ENCODE results near the gene SARDH. TPM values are rescaled to one million over a fixed set of nuclear protein-coding genes. Genes with fewer than 3 reads are reported as not detected.

Gene SARDH
- total and polyA plus RNA-seq, 11 donors, result 0.19 to 1.7 (median 0.69) TPM

GRCh38 chr9:133691191-133691590 lies 47.0 kb downstream of the SARDH start:
- TF ChIP-seq CTCF (IDR thresholded peaks at IDR 0.05), result no peak
- TF ChIP-seq POLR2A (IDR thresholded peaks at IDR 0.05), result no peak
- peaks cover 0 to 4% (median 0%) of the 10 kb centered on the region in 9 donors for H3K27me3 ChIP-seq
- intact Hi-C loops (cut with DNase I), result no loop called here
- 72 to 85% (median 84%) methylated on average over 3 to 4 of the region's 4 CpGs for WGBS, 4 donors
- DNase-seq, result peak in 3 of 5 donors; percentile 9 to 20 (median 18)
- no peak for ATAC-seq
- H3K9me3 ChIP-seq, result no peaks in the 10 kb centered on the region
- H3K4me3 ChIP-seq, result no peak overlapping the region
- no peak overlapping the region for H3K27ac ChIP-seq
- no peaks in the 10 kb centered on the region for H3K36me3 ChIP-seq
- peaks cover 0 to 6% (median 0%) of the 10 kb centered on the region in 12 donors for H3K4me1 ChIP-seq

GRCh38 chr9:133690081-133690561 lies 48.0 kb downstream of the SARDH start:
- Histone ChIP-seq H3K36me3 (no peaks in the 10 kb centered on the region), H3K9me3 (no peaks in the 10 kb centered on the region), H3K27ac (no peak overlapping the region), H3K4me1 (peaks cover 0 to 6% (median 0%) of the 10 kb centered on the region in 12 donors), H3K27me3 (peaks cover 0 to 4% (median 0%) of the 10 kb centered on the region in 9 donors), H3K4me3 (no peak overlapping the region)
- ATAC-seq (no peak), DNase-seq (peak in 3 of 5 donors; percentile 9 to 51 (median 13))
- TF ChIP-seq POLR2A (IDR thresholded peaks at IDR 0.05), result no peak
- no peak for TF ChIP-seq CTCF (IDR thresholded peaks at IDR 0.05)
- intact Hi-C loops (cut with DNase I), result no loop called here
- WGBS, 4 donors, result 83 to 94% (median 90%) methylated on average over 8 to 11 of the region's 11 CpGs

GRCh38 chr9:133689151-133689763 lies 48.9 kb downstream of the SARDH start:
- TF ChIP-seq CTCF (IDR thresholded peaks at IDR 0.05), result no peak
- no peak for TF ChIP-seq POLR2A (IDR thresholded peaks at IDR 0.05)
- Histone ChIP-seq H3K27ac (no peak overlapping the region), H3K36me3 (no peaks in the 10 kb centered on the region), H3K9me3 (no peaks in the 10 kb centered on the region), H3K27me3 (peaks cover 0 to 1% (median 0%) of the 10 kb centered on the region in 9 donors), H3K4me1 (peaks cover 0 to 11% (median 4%) of the 10 kb centered on the region in 12 donors), H3K4me3 (no peak overlapping the region)
- no peak for ATAC-seq
- intact Hi-C loops (cut with DNase I), result no loop called here
- 82 to 88% (median 86%) methylated on average over 10 of the region's 10 CpGs for WGBS, 4 donors
- DNase-seq, result peak in 3 of 5 donors; percentile 4 to 19 (median 9)

- ATAC-seq, result no peak
These were observed 50.0 kb downstream of the SARDH start for GRCh38 chr9:133687856-133688761.

More at GRCh38 chr9:133687856-133688761, 50.0 kb downstream of the SARDH start:
- Histone ChIP-seq H3K4me3 (no peak overlapping the region), H3K27me3 (no peaks in the 10 kb centered on the region), H3K27ac (no peak overlapping the region), H3K36me3 (no peaks in the 10 kb centered on the region), H3K9me3 (no peaks in the 10 kb centered on the region), H3K4me1 (peaks cover 0 to 23% (median 14%) of the 10 kb centered on the region in 12 donors)
- intact Hi-C loops (cut with DNase I), result no loop called here
- WGBS, 4 donors, result 90 to 93% (median 92%) methylated on average over 27 to 34 of the region's 34 CpGs
- TF ChIP-seq CTCF (IDR thresholded peaks at IDR 0.05) (no peak), POLR2A (IDR thresholded peaks at IDR 0.05) (no peak)
- DNase-seq, result peak in 2 of 5 donors; percentile 11 to 53

Data from heart left ventricle (tissue), 16 donors.